DMS 273 treated with DMSO at 0.1 percent for 48 hours (cell line): ENCODE data around the gene DOCK2.

ENCODE experiments used
- DNase-seq: peaks from one replicate; lab custom pipeline; 2025; lab: John Stamatoyannopoulos, UW

DOCK2 gene

DNA sequence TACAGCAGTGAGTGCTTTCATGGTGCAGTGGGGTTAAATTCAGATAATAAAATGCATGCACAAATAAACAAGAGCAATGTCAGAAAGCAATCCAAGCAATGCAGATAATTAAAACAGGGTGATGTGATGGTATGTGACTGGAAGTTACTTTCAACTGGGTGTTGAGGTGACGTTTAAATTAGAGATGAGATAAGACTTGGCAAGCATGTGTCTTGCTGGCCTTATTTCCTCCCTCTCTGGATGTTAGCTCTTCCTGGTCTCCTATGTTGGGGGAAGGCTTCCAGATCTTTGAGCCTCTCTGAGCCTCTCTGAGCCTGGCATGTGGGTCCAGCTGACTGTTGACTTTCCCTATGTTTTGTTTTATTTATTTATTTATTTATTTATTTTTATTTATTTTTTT, 54.4 kb downstream of the DOCK2 start:
- no peak for DNase-seq

- DNase-seq, result no peak
These were observed 57.1 kb downstream of the DOCK2 start for GRCh38 chr5:169694091-169694625.

GRCh38 chr5:169695025-169695625, 58.0 kb downstream of the DOCK2 start:
- DNase-seq, result no peak

DNA sequence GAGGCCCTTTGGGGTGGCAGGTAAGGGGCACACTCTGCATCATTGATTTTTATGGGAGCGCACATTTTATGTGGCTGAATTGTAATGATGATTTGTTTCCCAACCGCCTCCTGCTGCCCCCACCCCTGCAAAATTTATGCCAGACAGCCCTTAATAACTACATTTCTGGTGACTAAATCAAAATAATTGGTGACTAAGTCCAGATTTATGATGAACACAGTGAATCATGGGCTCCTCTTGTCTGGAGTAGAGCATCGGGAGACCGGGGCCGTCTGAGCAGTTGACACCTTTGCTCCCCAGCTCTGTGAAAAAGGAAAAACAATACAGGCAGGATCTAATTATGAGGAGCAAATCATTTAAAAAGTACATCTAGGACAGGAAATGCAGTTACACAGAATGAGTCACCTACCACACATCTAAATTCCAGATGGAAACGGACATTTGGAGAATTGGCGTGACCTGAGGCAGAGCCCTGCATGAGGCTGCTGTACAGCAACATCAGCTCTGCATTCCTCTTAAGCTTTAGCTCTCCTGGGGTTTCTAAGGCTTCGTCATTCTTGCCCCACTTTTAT, 58.9 kb downstream of the DOCK2 start:
- no peak for DNase-seq

- DNase-seq, result no peak
These were observed 59.8 kb downstream of the DOCK2 start for GRCh38 chr5:169696621-169697510.

DNA sequence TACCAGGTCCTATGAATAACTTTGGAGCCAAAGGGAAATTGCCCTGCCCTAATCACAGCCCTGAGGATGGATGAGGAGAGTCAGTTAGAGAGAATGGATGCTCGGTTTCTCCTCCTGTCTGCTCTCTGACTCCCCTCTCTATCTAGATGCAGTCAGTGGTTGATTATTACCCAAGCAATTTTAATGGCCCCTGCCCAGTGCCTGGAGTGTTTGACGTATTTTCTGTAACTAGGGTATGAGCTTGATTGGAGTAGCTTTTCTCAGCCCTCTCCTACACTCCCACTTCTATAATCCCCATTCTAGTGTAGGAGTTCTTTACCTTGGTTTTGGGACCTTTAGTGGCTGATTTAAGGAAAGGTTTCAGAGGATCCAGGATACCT, 60.4 kb downstream of the DOCK2 start:
- no peak for DNase-seq

DNA sequence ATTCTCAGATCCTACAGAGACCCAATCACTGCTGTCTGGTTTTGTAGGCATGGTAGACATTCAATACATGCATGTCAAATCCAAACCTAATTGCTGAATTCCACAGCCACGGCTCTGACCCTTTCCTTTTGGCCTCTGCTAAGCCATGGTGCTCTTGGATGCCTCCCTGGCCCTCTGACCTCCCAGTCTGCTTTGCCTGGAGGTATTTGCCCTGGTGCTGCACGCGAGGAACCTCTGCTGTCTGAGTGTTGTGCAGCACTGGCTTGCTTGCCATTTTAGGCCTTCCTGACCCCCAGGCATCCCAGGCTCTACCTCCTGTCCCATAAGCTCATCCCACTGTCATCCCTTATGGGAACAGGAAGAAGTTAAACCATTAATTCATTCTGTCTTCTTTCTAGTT, 60.9 kb downstream of the DOCK2 start:
- DNase-seq, result no peak

GRCh38 chr5:169700611-169701010, 63.5 kb downstream of the DOCK2 start:
- DNase-seq, result no peak

DNA sequence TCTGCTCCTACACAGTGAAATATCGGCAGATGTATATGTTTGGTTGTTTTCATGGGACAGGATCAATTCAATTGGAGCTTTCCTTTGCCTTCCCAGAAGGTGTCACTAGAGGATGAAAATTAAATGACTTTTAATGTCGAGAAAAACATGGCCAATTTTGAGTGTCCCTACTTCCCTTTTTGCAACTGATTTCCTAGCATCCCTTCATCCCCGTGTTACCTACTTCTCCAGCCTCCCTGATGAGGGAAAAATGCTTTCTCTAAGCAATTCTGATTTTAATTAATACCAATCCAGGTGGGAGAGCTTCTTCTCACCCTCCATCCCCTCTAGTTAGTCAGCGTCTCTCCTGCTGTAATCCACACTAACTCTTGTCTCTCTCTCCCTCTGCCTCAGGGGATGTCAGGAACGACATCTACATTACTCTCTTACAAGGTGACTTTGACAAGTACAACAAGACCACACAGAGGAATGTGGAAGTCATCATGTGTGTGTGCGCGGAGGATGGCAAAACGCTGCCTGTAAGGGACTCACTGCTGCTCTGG, 64.9 kb downstream of the DOCK2 start:
- no peak for DNase-seq

- DNase-seq, result no peak
These were observed 65.8 kb downstream of the DOCK2 start for GRCh38 chr5:169702693-169703481.

GRCh38 chr5:169703813-169704212, 66.7 kb downstream of the DOCK2 start:
- DNase-seq, result no peak

DNA sequence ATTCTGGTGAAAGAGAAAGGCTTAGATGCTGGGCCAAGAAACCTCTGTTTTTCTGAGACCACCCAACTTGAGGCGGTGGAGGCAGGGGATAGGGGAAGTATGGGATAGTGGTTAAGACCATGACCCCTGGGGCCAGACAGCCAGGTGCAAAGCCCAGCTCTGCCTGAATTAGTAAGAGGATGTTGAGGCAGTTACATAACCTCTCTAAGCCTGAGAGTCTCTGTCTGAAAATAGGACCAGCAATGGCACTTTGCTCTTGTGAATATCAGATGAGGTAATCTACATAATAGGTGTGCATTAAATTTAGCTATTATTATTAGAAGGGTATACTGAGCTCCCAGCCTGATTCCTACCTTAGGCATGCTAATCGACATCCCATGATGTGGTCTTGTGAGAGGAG, 68.2 kb downstream of the DOCK2 start:
- no peak for DNase-seq

DNA sequence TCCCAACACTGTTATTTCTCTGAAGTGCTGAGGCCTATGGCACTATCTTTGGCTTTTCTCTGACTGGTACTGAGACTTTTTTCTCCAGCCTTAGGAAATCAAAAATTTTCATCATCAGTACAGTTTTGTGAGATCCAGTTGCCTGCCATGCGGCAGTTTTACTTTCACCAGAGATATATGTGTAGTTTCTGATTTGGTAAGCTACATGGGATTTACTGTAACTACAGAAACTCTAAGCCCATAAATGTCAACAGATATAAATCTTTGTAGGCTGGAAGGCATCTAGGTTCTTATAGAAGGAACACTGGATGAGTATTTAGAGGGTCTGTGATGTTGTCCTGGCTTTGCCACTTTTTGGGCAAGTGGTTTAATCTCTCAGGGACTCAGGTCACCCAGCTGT, 69.0 kb downstream of the DOCK2 start:
- no peak for DNase-seq

- DNase-seq, result no peak
These were observed 69.8 kb downstream of the DOCK2 start for GRCh38 chr5:169706758-169707450.

- DNase-seq, result no peak
These were observed 70.6 kb downstream of the DOCK2 start for GRCh38 chr5:169707686-169708085.

DNA sequence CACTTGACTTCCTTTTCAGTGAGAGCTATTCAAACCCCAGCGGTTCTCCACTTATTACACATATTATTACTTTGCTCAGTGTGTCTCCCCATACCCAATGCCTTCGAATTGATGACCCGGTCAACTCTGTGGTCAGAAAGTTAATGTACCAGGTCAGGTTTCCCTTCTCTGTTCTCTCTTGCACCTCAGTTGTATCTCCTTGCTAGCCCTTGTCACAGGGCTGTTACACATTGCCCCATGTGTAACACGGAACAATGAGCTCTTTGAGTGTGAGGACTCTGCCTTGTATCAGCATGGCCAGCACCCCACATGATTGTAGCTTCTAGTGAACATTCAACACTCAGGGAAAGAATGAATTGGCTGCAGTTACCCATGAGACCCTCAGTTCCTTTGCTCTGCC, 73.6 kb downstream of the DOCK2 start:
- no peak for DNase-seq

DNA sequence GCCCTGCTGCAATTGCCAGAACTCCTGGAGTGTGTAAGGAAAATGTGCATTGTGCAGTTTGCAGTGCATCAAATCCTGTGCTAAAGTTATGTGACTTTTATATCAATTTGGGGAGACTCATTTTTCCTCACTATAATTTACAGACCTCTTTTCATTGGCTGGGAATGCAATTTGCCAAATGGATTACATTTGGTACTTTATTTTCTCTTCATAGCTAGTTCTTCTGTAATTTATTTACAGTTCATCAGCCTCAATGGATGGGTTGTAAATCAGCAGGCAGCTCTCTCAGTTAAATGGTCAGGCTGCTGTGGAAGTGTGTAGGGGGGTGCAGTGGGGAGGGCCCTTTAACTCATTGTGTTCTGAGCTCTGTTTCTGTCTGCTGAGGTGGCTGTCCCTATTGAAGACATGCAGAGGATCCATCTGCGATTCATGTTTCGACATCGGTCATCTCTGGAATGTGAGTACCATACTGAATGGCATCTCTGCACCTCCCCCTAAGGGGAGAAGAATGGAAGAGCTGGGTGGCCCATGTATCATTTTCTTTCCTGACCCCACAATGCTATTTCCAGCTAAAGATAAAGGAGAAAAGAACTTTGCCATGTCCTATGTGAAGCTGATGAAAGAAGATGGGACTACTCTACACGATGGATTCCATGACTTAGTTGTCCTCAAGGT, 74.6 kb downstream of the DOCK2 start:
- DNase-seq, result no peak

- DNase-seq, result no peak
These were observed 75.4 kb downstream of the DOCK2 start for GRCh38 chr5:169712428-169712827.

GRCh38 chr5:169716287-169716686, 79.2 kb downstream of the DOCK2 start:
- DNase-seq, result no peak

DNA sequence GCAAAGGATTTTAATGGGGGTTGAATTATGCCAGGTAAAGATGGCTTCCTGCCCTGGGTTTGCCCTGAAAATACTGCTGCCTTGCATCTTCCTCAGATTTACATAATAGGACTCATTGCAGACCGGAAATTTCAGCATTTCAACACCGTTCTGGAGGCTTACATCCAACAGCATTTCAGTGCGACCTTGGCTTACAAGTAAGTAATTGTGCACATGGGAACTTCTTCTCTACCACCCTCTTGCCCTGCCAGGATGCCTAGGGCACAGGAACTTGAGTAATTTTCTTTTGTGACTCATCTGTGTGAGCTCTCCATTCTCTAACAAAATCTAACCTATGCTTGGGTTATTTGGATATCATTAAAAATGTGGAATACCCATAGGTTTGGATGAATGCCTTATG, 80.2 kb downstream of the DOCK2 start:
- DNase-seq, result no peak
